HG02759 (cell line): ENCODE results near the gene LRRC25.
"Not testable (repeated sequence)": the region's sequence is repeated elsewhere in the genome, so short reads cannot be mapped to it uniquely, and the experiment has no call there.

Experiments
- ATAC-seq: cut with Tn5 transposase; IDR thresholded peaks from one replicate; pipeline ENCODE4 v1.9.1; 2021; ENCODE audit warnings: mild to moderate bottlenecking, moderate library complexity; ENCODE audit not compliant: unreplicated experiment

The LRRC25 gene

GRCh38 chr19:18380843-18381242, 16.6 kb downstream of the LRRC25 start:
- ATAC-seq, result no peak

GRCh38 chr19:18379803-18380747, 17.3 kb downstream of the LRRC25 start:
- ATAC-seq, result no peak

- ATAC-seq, result no peak
These were observed 20.4 kb downstream of the LRRC25 start for GRCh38 chr19:18377026-18377425.

- peak; percentile 89 for ATAC-seq
These were observed 23.4 kb downstream of the LRRC25 start for GRCh38 chr19:18373892-18374629.

- ATAC-seq, result no peak
These were observed 24.0 kb downstream of the LRRC25 start for GRCh38 chr19:18373407-18373891.

GRCh38 chr19:18368504-18369222, 28.8 kb downstream of the LRRC25 start:
- ATAC-seq, result no peak

GRCh38 chr19:18366021-18366435, 31.4 kb downstream of the LRRC25 start:
- no peak for ATAC-seq

GRCh38 chr19:18364826-18365528, 32.4 kb downstream of the LRRC25 start:
- no peak for ATAC-seq

- ATAC-seq, result not testable (repeated sequence)
These were observed 33.1 kb downstream of the LRRC25 start for GRCh38 chr19:18364277-18364825.

- ATAC-seq, result no peak
These were observed 33.6 kb downstream of the LRRC25 start for GRCh38 chr19:18363787-18364186.

GRCh38 chr19:18362934-18363542, 34.4 kb downstream of the LRRC25 start:
- no peak for ATAC-seq

GRCh38 chr19:18361646-18362045, 35.8 kb downstream of the LRRC25 start:
- ATAC-seq, result no peak

- ATAC-seq, result no peak
These were observed 40.4 kb downstream of the LRRC25 start for GRCh38 chr19:18357041-18357440.

GRCh38 chr19:18354743-18355142, 42.7 kb downstream of the LRRC25 start:
- ATAC-seq, result not testable (repeated sequence)

GRCh38 chr19:18353378-18354005, 43.9 kb downstream of the LRRC25 start:
- no peak for ATAC-seq

GRCh38 chr19:18351544-18351943, 45.9 kb downstream of the LRRC25 start:
- ATAC-seq, result no peak

- no peak for ATAC-seq
These were observed 46.9 kb downstream of the LRRC25 start for GRCh38 chr19:18350490-18350889.

- ATAC-seq, result no peak
These were observed 47.8 kb downstream of the LRRC25 start for GRCh38 chr19:18349524-18350128.

- ATAC-seq, result not testable (repeated sequence)
These were observed 48.5 kb downstream of the LRRC25 start for GRCh38 chr19:18348818-18349339.
